ENCODE results near the gene RABEP2.
"Not testable (repeated sequence)": the region's sequence is repeated elsewhere in the genome, so short reads cannot be mapped to it uniquely, and the experiment has no call there.

RABEP2 gene

DNA sequence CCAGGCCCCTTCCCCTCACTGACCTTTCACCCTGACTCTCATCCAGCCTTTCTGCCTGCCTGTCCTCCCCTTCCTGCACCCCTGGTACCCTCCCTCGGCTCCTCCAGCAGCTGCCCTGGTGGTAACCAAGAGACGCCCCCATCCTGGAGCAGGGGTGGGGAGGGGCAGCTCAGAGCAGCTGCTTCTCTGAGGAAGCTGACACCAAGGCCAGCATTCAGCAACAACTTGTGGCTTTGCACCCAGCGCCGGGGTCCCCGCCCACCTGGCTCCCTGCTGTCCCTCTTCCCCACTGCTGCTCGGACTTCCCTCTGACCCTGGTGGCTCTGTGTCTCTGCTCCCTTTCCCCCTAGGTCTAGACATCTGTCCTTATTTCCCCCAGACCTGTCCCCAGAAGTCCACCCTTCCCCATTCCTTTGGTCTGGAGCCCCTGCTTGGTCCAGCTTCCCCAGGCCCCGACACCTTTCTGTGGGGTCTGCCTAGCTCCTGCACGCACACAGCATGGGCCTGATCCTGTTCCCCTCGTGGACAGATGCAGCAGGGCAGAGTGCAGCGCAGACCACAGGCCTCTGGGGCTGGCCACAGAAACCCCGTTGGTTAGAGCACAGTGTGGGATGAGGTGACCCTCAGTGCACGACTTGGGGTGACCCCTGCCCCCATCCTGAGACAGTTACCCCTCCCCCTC is 47.9 kb downstream of the RABEP2 start:
- DNase-seq = no peak

DNA sequence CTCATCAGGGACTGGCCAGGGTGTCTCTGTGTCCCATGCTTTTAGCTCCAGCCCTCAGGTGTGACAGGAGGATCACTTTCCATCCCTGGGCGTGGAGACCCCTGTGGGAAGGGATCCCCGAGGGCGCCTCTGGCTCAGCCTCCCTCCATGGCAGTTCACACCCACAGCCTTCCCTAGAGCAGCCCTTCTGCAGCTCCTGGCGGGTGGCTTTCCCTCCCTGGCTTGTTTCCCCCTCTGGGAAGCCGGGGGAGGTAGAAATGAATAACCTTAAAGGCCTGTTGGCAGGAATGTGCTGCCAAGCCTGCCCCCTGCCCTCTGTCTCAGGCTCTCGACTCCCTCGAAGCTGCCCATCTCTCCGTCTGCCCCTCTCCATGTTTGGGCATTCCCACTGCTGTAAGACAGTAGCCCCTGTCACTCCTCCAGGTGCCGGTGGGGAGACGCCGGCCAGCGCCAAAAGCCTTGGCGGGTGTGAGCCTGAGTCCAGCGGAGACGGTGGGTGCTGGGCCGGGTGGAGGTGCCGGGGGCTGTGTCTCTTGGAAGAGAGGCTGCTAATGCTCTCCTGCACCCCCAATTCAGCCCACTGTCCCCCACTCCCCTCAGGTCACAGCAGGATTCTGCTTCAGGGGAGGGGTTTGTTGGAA is 48.9 kb downstream of the RABEP2 start:
- DNase-seq = no peak

DNA sequence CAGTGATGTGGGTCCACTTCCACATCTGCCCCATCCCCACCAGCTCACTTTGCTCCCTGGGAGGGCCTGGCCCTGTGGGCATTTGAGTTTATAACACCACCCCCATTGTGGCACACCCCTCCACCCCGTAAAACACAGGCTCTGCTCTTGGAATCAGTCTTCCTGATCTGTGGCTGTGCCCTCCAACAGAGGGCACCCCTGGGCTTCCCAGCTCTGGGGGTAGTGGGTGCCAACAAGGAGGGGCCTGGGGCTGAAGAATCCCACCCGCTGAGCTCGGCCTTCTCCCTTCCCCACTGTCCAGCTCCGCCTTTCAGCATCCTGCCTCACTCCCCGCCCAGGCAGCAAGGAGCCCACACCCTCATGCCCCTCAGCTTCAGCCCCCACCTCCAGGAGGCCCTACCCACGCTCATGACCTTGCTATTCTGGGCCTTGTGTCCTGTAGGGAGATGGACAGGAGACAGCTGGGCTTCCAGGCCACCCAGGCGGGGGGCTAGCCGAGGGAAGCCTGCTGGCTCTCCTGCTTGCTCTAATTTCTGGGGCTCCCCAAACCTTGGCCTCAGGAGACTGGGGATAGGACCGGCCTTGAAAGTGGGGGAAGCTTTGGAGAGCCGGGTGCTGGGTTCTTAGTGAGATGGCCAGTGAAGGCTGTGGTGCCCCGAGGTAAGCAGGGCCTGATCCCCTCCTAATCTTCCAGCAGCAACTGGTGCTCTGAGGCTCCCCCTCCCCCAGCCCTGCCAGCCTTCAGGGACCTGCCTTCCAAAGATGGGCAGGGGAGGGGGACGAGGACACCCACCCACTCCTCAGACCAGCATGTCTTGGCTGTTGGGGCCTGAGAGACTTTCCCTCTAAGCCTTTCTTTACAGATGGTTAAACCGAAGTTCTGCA is 49.7 kb downstream of the RABEP2 start:
- DNase-seq = no peak

DNA sequence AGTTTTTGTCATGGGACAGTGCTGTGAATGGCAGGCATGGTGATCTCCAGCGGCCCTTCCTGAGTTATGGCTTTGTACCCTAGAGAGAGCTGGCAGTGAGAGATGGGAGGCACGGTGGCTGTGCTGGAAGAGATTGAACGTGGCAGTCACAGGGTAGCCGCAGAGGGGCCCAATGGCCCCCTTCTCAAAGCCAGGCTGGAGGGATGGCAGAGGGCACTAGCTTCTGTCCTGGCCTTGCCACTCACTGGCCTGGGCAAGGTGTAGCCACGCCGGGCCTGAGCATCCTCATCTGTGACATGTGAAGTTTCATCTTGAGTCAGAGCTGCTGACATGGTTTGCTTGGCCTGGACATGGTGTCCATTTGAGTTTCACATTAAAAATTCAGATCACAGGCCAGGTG is 50.6 kb downstream of the RABEP2 start:
- DNase-seq = no peak

DNA sequence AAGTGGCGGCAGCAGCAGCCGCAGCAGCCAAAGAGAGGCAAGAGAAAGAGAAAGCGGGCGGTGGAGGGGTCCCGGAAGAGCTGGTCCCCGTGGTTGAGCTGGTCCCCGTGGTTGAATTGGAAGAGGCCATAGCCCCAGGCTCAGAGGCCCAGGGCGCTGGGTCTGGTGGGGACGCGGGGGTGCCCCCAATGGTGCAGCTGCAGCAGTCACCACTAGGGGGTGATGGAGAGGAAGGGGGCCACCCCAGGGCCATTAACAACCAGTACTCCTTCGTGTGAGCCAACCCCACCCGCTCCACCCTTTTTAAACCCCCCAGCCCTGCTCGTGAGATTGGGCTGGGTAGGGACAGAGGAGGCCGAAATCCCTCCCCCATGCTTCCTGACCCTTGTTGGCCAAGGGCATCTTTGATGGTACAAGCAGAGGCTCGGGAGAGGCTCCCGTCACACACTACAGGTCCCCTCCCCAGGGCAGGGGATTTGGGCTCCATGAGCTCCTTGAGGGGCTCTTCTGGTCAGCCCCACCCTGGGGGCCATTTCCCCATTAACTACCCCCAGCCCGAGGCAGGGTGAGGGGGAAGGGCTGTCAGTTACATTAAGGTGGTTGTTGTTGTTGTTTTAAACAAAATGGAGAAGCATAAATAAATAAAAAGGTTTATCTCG is 51.4 kb downstream of the RABEP2 start:
- peak; percentile 63 for DNase-seq

DNA sequence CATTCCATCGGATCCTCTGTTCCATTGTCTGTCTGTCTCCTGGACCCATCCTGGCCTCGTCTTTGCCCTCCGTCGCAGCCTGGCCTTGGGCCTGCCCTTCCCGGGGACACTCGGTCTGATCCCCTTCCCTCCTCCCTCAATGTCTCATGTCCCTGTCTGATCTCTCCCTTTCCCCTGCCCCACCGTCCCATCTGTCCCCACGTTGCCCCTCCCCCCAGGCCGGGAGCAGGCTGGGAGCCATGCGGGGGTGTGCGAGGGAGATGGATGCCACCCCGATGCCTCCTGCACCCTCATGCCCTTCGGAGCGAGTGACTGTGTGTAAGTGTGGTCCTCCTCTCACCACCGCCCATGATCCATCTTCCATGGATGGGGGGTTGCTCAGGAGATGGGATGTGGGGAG is 52.1 kb downstream of the RABEP2 start:
- DNase-seq = no peak

DNA sequence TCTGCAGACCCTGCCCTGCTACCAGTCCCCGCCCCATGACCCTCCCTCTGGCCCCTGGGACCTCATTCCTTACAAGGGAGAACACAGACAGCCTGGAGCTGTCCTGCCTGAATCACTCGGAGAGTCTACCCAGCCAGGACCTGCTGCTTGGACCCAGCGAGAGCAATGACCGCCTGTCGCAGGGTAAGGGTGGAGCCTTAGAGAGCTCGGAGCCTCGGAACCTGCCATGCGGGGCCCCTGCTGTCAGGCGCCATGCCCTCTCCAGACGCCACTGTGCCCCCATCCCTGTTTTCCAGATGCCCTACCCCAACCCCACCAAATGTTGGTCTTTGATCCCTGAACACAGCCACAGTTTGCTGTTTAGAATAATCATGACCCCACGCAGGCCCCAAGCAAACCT is 55.8 kb downstream of the RABEP2 start:
- no peak for DNase-seq

DNA sequence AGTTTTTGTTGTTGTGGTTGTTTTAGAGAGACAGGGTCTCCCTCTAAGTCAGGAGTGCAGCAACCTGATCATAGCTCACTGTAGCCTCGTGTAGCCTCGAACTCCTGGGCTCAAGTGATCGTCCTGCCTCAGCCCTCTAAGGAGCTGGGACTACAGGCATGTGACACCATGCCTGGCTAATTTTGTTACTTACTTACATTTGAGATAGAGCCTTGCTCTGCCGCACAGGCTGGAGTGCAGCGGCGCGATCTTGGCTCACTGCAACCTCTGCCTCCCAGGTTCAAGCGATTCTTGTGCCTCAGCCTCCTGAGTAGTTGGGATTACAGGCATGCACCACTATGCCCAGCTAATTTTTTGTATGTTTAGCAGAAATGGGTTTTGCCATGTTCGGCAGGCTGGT is 57.4 kb downstream of the RABEP2 start:
- not testable (repeated sequence) for DNase-seq

DNA sequence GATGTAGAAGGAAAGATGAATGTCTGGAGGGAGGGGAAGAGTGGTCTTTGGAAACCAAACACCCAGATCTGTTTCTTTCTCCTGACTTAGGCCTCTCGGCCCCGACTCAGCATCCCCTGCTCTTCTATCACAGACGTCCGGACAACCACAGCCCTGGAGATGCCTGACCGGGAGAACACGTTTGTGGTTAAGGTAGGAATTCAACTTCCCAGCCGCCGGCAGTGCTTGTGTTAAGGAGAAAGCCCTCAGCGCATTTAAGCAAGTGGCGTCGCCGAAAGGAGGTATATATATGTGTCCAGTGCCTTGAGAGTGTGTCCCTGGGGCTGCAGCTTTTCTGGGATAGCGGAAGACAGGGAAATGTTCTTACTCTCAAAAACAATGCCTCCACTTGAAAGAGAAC is 57.8 kb downstream of the RABEP2 start:
- no peak for DNase-seq

DNA sequence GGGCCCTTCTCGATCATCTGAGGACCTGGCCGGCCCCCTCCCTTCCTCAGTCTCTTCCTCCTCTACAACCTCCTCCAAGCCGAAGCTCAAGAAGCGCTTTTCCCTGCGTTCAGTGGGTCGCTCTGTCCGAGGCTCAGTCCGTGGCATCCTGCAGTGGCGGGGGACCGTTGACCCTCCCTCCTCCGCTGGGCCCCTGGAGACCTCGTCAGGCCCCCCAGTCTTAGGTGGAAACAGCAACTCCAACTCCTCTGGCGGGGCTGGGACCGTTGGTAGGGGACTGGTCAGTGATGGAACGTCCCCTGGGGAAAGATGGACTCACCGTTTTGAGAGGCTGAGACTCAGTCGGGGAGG is 58.6 kb downstream of the RABEP2 start:
- DNase-seq = no peak

DNA sequence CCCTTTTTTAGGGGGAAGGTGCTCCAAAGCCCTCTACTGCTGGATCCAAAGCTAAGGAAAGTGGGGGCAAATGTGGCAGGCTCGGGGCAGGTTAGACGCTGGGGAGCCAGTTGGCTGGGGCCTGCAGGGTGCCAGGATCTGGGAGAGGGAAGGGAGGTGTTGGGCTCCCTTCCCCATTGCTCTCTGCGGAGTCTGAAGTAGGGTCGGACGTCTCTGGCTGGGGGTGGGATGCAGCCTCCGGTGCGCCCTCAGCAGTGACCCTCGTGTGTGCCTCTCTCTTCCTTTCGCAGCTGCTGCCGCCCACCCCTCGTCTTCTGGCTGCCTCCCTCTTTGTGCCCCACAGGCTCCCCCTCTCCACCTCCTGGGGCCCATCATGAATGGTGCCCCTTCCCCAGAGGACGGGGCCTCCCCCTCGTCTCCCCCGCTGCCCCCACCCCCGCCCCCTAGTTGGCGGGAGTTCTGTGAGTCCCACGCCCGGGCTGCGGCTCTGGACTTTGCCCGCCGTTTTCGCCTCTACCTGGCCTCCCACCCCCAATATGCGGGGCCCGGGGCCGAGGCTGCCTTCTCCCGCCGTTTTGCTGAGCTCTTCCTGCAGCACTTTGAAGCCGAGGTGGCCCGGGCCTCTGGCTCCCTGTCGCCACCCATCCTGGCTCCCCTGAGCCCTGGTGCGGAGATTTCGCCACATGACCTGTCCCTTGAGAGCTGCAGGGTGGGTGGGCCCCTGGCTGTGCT is 59.1 kb downstream of the RABEP2 start:
- DNase-seq = no peak

DNA sequence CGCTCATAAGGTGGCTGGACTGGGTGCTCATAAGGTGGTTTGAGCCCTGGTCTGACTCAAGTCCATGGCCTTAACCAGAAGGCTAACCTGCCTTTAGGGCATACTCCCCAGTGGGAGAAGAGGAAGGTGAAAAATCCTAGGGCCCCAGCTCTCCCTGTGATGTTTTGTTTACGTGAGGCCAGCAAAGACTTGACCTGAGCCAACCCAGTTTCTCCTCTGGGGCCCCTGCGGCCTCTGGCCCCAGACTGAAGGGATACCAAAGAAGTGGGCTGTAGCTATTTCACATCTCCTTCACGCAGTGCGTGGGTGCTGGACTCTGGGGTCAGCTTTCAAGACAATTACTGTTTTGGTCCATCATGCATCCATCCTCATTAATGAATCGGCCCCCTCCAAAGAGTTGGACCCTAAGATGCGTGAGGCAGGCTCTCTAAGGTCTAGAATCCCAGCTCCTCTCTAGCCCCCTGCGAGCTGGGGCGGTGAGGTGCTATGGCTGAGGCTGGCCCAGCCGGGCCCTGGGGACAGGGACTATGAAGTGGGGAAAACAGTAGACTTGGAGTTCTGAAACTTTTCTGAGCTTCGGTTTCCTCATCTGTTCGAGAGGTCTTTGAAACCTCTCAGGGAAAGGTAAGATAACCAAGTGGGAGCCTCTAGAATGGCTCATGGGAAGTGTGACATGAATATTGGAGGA is 59.9 kb downstream of the RABEP2 start:
- no peak for DNase-seq

DNA sequence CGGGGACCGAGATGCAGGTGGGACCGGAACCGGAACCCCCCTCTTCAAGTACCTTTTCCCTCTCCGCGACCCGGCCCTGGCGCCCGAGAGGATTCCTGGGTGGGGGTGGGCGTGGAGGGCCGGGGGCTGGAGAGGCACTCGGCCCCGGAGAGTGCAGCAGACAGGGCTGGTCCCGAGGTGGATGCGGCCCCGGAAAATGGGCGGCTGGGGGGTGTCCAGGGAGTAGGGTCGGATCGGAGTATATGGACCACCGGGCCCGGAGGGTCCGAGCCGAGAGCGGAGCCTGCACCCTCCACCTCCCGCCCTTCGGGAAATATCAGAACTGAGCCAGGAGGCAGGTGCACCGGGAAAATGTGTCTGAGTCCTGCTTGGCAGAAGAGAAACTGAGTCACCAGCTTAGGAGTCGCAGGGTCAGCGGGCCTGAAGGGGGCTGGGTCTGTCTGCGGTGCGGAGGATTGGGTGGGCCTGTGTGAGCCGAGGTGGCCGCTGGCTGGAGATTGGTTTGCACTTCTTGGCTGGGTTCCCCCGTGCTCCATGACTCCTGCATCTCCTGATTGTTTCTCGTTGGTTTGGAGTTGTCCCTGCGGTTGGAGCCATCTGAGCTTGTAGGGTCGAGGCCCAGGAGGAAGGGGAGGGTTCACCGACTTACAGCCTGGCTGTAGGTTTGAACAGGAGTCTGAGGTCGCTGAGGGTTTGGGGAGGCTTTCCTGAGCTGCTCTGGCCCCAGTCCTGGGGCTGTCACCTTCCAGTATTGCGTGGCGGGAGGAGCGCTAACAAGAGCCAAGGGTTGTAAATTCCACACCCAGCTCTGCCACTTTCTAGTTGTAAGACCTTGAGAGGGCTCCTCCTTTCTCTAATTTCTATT is 60.9 kb downstream of the RABEP2 start:
- DNase-seq = no peak

DNA sequence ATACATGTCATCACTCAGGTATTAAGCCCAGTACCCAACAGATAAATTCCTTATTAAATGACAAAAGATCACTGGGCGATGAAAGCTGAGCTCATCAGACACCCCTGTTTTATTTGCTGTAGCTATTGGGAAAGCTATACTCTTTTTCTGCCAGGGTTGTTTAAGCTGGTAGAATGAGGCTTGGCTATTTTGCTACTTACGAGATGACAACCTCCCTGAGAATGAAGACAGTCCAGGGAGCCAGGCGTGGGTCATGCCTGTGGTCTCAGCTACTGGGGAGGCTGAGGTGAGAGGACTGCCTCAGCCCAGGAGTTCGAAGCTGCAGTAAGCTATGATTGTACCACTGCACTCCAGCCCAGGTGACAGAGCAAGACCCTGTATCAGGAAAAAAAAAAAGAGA is 65.7 kb downstream of the RABEP2 start:
- no peak for DNase-seq

DNA sequence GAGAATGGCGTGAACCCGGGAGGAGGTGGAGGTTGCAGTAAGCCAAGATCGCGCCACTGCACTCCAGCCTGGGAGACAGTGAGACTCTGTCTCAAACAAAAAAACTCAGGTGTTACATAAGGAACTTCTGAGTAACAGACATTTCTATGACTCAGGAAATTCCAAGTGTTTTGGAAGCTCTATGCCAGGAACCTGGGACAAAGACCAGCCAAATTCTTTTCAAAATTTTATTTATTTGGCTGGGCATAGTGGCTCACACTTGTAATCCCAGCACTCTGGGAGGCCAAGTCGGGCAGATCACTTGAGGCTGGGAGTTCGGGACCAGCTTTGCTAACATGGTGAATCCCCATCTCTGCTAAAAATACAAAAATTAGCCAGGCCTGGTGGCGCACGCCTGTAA is 66.6 kb downstream of the RABEP2 start:
- no peak for DNase-seq

Data from stimulated activated CD4-positive, alpha-beta T cell treated with anti-CD3 and anti-CD28 coated beads, Interleukin-4, amount 100 ng/mL, for 24 hours (primary cell).